SK-N-SH treated with all-trans-retinoic acid at 6 μM for 48 hours (cell line): Measurements from ENCODE around the gene ANKLE2.

Experiments
- ATAC-seq: fragments of 200-7000 bp; cut with Tn5 transposase; 3 replicates; pipeline ENCODE4 v1.9.1; 2020; ENCODE audit warnings: mild to moderate bottlenecking, moderate library complexity
- ARNTL ChIP-seq: fragments of 450-650 bp; formaldehyde crosslinking; IDR thresholded peaks from 2 replicates; pipeline ENCODE4 v1.5.0; 2020; ENCODE audit warnings: low read depth, mild to moderate bottlenecking, moderate library complexity, borderline replicate concordance
- CSDC2 ChIP-seq: fragments of 250-450 bp; sonication (Bioruptor Pico); IDR thresholded peaks from 2 replicates; pipeline ENCODE4 v1.5.0; 2020; ENCODE audit warnings: mild to moderate bottlenecking, moderate library complexity
- ESRRG ChIP-seq: fragments of 250-450 bp; sonication (Bioruptor Pico); IDR thresholded peaks from 2 replicates; pipeline ENCODE4 v1.6.1; 2021; ENCODE audit warnings: mild to moderate bottlenecking
- GLIS3 ChIP-seq: fragments of 250-450 bp; sonication (Bioruptor Pico); IDR thresholded peaks from 2 replicates; pipeline ENCODE4 v1.5.0; 2020; ENCODE audit warnings: mild to moderate bottlenecking, moderate library complexity
- OSR1 ChIP-seq: fragments of 250-450 bp; sonication (Bioruptor Pico); IDR thresholded peaks from 2 replicates; pipeline ENCODE4 v1.8.0; 2022; ENCODE audit warnings: moderate library complexity, mild to moderate bottlenecking, inconsistent platforms
- POU6F1 ChIP-seq: fragments of 250-450 bp; sonication (Bioruptor Pico); IDR thresholded peaks from 2 replicates; pipeline ENCODE4 v1.8.0; 2021; ENCODE audit warnings: low read depth, mild to moderate bottlenecking, moderate library complexity, borderline replicate concordance
- RARB ChIP-seq: fragments of 250-450 bp; sonication (Bioruptor Pico); IDR thresholded peaks from 2 replicates; pipeline ENCODE4 v1.8.0; 2021; ENCODE audit warnings: mild to moderate bottlenecking, moderate library complexity
- SNAI2 ChIP-seq: fragments of 250-450 bp; sonication (Bioruptor Pico); IDR thresholded peaks from 2 replicates; pipeline ENCODE4 v1.5.0; 2020; ENCODE audit warnings: mild to moderate bottlenecking, moderate library complexity
- TCF4 ChIP-seq: fragments of 250-450 bp; sonication (Bioruptor Pico); IDR thresholded peaks from 2 replicates; pipeline ENCODE4 v1.8.0; 2021; ENCODE audit warnings: mild to moderate bottlenecking, moderate library complexity, borderline replicate concordance
- TOX ChIP-seq: fragments of 250-450 bp; sonication (Bioruptor Pico); IDR thresholded peaks from 2 replicates; pipeline ENCODE4 v1.8.0; 2021; ENCODE audit warnings: mild to moderate bottlenecking, moderate library complexity, borderline replicate concordance
- ZC3H10 ChIP-seq: fragments of 250-450 bp; sonication (Bioruptor Pico); IDR thresholded peaks from 2 replicates; pipeline ENCODE4 v1.5.1; 2021; ENCODE audit warnings: mild to moderate bottlenecking, moderate library complexity
- ZFP3 ChIP-seq: fragments of 250-450 bp; sonication (Bioruptor Pico); IDR thresholded peaks from 2 replicates; pipeline ENCODE4 v1.5.0; 2020; ENCODE audit warnings: mild to moderate bottlenecking, moderate library complexity
- ZFP30 ChIP-seq: fragments of 450-650 bp; formaldehyde crosslinking; IDR thresholded peaks from 2 replicates; pipeline ENCODE4 v1.5.0; 2022; ENCODE audit warnings: mild to moderate bottlenecking, moderate library complexity
- ZNF565 ChIP-seq: fragments of 450-650 bp; formaldehyde crosslinking; conservative IDR thresholded peaks from 2 replicates; pipeline ENCODE4 v1.5.0; 2020; ENCODE audit warnings: low read depth, mild to moderate bottlenecking, moderate library complexity
- ZNF70 ChIP-seq: fragments of 450-650 bp; formaldehyde crosslinking; IDR thresholded peaks from 2 replicates; pipeline ENCODE4 v1.5.0; 2020; ENCODE audit warnings: mild to moderate bottlenecking, moderate library complexity
- TF ChIP-seq, protein P1 (sequence below): fragments of 250-450 bp; sonication (Bioruptor Pico); IDR thresholded peaks from 2 replicates; pipeline ENCODE4 v1.5.1; 2021; ENCODE audit warnings: mild to moderate bottlenecking, moderate library complexity
- TF ChIP-seq, protein P2 (sequence below): fragments of 250-450 bp; sonication (Bioruptor Pico); IDR thresholded peaks from 2 replicates; pipeline ENCODE4 v1.5.0; 2020; ENCODE audit warnings: mild to moderate bottlenecking, moderate library complexity
- TF ChIP-seq, protein P3 (sequence below): fragments of 250-450 bp; sonication (Bioruptor Pico); IDR thresholded peaks from 2 replicates; pipeline ENCODE4 v1.8.0; 2020; ENCODE audit warnings: mild to moderate bottlenecking, moderate library complexity, borderline replicate concordance
- TF ChIP-seq, protein P4 (sequence below): fragments of 250-450 bp; sonication (Bioruptor Pico); IDR thresholded peaks from 2 replicates; pipeline ENCODE4 v1.5.1; 2020; ENCODE audit warnings: low read depth, mild to moderate bottlenecking, moderate library complexity

ANKLE2 gene

GRCh38 chr12:132710043-132710404 lies 51.6 kb downstream of the ANKLE2 start:
- ATAC-seq, result peak; percentile 61

DNA sequence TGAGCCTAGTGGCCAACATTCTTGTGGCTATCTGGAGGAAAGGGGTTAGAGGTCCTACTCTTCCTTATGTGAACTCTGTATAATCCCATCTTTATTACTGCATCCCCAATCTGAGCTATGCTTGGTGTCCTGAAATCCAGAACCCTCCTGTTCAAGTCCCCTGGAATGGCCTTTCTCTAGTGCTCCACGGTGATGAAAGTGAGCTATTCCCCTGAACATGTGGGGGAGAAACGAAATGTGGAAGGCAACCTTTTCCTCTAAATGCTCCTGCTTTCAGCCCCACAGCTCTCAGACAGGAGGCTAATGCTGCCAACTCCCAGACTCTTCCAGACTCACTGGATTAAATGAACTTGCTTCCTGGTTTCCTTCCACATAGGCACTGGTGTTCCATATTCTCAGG lies 53.5 kb downstream of the ANKLE2 start:
- TF ChIP-seq CSDC2 (CRISPR knock-in tag) (no peak), ESRRG (no peak), TOX (CRISPR knock-in tag) (no peak), ZNF565 (CRISPR knock-in tag) (no peak), RARB (CRISPR knock-in tag) (no peak), ZC3H10 (CRISPR knock-in tag) (no peak), OSR1 (CRISPR knock-in tag) (no peak), SNAI2 (CRISPR knock-in tag) (no peak), ZNF70 (CRISPR knock-in tag) (no peak)
- TF ChIP-seq, protein P1, sequence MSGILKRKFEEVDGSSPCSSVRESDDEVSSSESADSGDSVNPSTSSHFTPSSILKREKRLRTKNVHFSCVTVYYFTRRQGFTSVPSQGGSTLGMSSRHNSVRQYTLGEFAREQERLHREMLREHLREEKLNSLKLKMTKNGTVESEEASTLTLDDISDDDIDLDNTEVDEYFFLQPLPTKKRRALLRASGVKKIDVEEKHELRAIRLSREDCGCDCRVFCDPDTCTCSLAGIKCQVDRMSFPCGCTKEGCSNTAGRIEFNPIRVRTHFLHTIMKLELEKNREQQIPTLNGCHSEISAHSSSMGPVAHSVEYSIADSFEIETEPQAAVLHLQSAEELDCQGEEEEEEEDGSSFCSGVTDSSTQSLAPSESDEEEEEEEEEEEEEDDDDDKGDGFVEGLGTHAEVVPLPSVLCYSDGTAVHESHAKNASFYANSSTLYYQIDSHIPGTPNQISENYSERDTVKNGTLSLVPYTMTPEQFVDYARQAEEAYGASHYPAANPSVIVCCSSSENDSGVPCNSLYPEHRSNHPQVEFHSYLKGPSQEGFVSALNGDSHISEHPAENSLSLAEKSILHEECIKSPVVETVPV, result no peak
- TF ChIP-seq, protein P2, sequence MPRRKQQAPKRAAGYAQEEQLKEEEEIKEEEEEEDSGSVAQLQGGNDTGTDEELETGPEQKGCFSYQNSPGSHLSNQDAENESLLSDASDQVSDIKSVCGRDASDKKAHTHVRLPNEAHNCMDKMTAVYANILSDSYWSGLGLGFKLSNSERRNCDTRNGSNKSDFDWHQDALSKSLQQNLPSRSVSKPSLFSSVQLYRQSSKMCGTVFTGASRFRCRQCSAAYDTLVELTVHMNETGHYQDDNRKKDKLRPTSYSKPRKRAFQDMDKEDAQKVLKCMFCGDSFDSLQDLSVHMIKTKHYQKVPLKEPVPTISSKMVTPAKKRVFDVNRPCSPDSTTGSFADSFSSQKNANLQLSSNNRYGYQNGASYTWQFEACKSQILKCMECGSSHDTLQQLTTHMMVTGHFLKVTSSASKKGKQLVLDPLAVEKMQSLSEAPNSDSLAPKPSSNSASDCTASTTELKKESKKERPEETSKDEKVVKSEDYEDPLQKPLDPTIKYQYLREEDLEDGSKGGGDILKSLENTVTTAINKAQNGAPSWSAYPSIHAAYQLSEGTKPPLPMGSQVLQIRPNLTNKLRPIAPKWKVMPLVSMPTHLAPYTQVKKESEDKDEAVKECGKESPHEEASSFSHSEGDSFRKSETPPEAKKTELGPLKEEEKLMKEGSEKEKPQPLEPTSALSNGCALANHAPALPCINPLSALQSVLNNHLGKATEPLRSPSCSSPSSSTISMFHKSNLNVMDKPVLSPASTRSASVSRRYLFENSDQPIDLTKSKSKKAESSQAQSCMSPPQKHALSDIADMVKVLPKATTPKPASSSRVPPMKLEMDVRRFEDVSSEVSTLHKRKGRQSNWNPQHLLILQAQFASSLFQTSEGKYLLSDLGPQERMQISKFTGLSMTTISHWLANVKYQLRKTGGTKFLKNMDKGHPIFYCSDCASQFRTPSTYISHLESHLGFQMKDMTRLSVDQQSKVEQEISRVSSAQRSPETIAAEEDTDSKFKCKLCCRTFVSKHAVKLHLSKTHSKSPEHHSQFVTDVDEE (CRISPR knock-in tag), result no peak
- TF ChIP-seq, protein P3, sequence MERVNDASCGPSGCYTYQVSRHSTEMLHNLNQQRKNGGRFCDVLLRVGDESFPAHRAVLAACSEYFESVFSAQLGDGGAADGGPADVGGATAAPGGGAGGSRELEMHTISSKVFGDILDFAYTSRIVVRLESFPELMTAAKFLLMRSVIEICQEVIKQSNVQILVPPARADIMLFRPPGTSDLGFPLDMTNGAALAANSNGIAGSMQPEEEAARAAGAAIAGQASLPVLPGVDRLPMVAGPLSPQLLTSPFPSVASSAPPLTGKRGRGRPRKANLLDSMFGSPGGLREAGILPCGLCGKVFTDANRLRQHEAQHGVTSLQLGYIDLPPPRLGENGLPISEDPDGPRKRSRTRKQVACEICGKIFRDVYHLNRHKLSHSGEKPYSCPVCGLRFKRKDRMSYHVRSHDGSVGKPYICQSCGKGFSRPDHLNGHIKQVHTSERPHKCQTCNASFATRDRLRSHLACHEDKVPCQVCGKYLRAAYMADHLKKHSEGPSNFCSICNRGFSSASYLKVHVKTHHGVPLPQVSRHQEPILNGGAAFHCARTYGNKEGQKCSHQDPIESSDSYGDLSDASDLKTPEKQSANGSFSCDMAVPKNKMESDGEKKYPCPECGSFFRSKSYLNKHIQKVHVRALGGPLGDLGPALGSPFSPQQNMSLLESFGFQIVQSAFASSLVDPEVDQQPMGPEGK (CRISPR knock-in tag), result no peak

More at GRCh38 chr12:132710043-132710404, 51.6 kb downstream of the ANKLE2 start:
- no peak for TF ChIP-seq POU6F1 (CRISPR knock-in tag)
- TF ChIP-seq ZFP30, result no peak
- TF ChIP-seq, protein P3 (CRISPR knock-in tag), result no peak
- TF ChIP-seq RARB (CRISPR knock-in tag), result no peak
- TF ChIP-seq, protein P1, result no peak
- TF ChIP-seq GLIS3 (CRISPR knock-in tag), result no peak
- TF ChIP-seq, protein P4, sequence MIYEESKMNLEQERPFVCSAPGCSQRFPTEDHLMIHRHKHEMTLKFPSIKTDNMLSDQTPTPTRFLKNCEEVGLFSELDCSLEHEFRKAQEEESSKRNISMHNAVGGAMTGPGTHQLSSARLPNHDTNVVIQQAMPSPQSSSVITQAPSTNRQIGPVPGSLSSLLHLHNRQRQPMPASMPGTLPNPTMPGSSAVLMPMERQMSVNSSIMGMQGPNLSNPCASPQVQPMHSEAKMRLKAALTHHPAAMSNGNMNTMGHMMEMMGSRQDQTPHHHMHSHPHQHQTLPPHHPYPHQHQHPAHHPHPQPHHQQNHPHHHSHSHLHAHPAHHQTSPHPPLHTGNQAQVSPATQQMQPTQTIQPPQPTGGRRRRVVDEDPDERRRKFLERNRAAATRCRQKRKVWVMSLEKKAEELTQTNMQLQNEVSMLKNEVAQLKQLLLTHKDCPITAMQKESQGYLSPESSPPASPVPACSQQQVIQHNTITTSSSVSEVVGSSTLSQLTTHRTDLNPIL (CRISPR knock-in tag), result no peak
- no peak for TF ChIP-seq ZNF565 (CRISPR knock-in tag)
- TF ChIP-seq, protein P2 (CRISPR knock-in tag), result no peak
- TF ChIP-seq TCF4 (CRISPR knock-in tag), result no peak
- no peak for TF ChIP-seq TOX (CRISPR knock-in tag)
- TF ChIP-seq ARNTL, result no peak
- TF ChIP-seq ZNF70 (CRISPR knock-in tag), result no peak
- TF ChIP-seq ZFP3 (CRISPR knock-in tag), result no peak
- no peak for TF ChIP-seq SNAI2 (CRISPR knock-in tag)

More for the DNA sequence above, 53.5 kb downstream of the ANKLE2 start:
- no peak for ATAC-seq
